HCT116 (cell line): ENCODE data around the gene WDR27. TPM values are rescaled to one million over a fixed set of nuclear protein-coding genes. Genes with fewer than 3 reads are reported as not detected.

Experiments used
- ATAC-seq: fragments of 200-7000 bp; cut with Tn5 transposase; 2 replicates; pipeline ENCODE4 v1.9.1; 2020; ENCODE audit warnings: mild to moderate bottlenecking, moderate library complexity
- BruUV-seq: library from RNA; stranded (reverse); fragments of 400-500 nt; replicated peaks from 2 replicates; lab custom pipeline; 2021; lab: Mats Ljungman, UMichigan
- CTCF ChIA-PET: fragments of 300-600 bp; sonication (Branson Sonifier 250); formaldehyde crosslinking; loops from one replicate; lab custom pipeline; 2021; ENCODE audit warnings: antibody characterized with exemption; lab: Charles Lee
- POLR2A ChIA-PET: fragments of 300-600, 350-600 bp; sonication (Branson Sonifier 250); formaldehyde crosslinking; loops from one replicate; lab custom pipeline; 2021; ENCODE audit warnings: antibody characterized with exemption; lab: Charles Lee
- RAD21 ChIA-PET, 2 experiments: fragments of 300-600 bp; sonication (Branson Sonifier 250); formaldehyde crosslinking; loops; one replicate each; lab custom pipeline; 2023; ENCODE audit warnings: low total read pairs in 2 of 2; ENCODE audit not compliant: uncharacterized antibody in 2 of 2, unreplicated experiment in 2 of 2, low non-redundant PET in 1 of 2; lab: Charles Lee
- DNase-seq: peaks from one replicate; pipeline ENCODE4 v3.0.0-alpha.2; 2010; ENCODE audit warnings: low read depth, low spot score
- H2AFZ ChIP-seq: fragments of 200-600 bp; shearing (Covaris generic), sonication (generic); 2 replicates; pipeline ENCODE4 v1.6.1; 2017; ENCODE audit warnings: low read depth, mixed run types, mixed read lengths, antibody characterized with exemption, low read length; ENCODE audit not compliant: poor library complexity, severe bottlenecking
- H3K27ac ChIP-seq: 2 replicates; pipeline ENCODE4 v1.5.1; 2012; ENCODE audit warnings: low read depth, low read length
- H3K27me3 ChIP-seq: fragments of 200-600 bp; sonication (generic); 2 replicates; pipeline ENCODE4 v1.6.1; 2016; ENCODE audit warnings: mixed run types, low read length, mixed read lengths; ENCODE audit not compliant: insufficient read depth
- H3K36me3 ChIP-seq, 2 experiments: fragments of 200-500 bp in 1 of 2; fragments of 200-600 bp in 1 of 2; sonication (Bioruptor generic) in 1 of 2; sonication (generic) in 1 of 2; 2 replicates each; pipeline versions ENCODE4 v1.5.1 to v1.6.1; 2014 to 2016; ENCODE audit warnings: low read length in 2 of 2, inconsistent platforms in 1 of 2, mixed read lengths in 1 of 2, mixed run types in 1 of 2; ENCODE audit not compliant: insufficient read depth in 2 of 2, control insufficient read depth in 1 of 2
- H3K4me1 ChIP-seq, 2 experiments: fragments of 200-600 bp in 1 of 2; sonication (generic) in 1 of 2; 2 replicates each; pipeline versions ENCODE4 v1.5.1 to v1.6.1; 2012 to 2017; ENCODE audit warnings: low read length in 2 of 2, inconsistent platforms in 1 of 2, mild to moderate bottlenecking in 1 of 2, mixed read lengths in 1 of 2, mixed run types in 1 of 2, moderate library complexity in 1 of 2; ENCODE audit not compliant: insufficient read depth in 2 of 2, control insufficient read depth in 1 of 2
- H3K4me2 ChIP-seq: fragments of 200-600 bp; sonication (generic); 2 replicates; pipeline ENCODE4 v1.6.1; 2017; ENCODE audit warnings: mixed run types, low read length, mixed read lengths
- H3K4me3 ChIP-seq, 2 experiments: fragments of 200-600 bp in 1 of 2; sonication (generic) in 1 of 2; replicated peaks in 1 of 2; 2 replicates each; pipeline ENCODE4 v1.5.1; 2011 to 2016; ENCODE audit warnings: low read length in 2 of 2, control low read depth in 1 of 2, low read depth in 1 of 2, mild to moderate bottlenecking in 1 of 2, mixed read lengths in 1 of 2, mixed run types in 1 of 2
- H3K79me2 ChIP-seq: fragments of 200-600 bp; sonication (generic); 2 replicates; pipeline ENCODE4 v1.6.1; 2017; ENCODE audit warnings: mild to moderate bottlenecking, mixed run types, low read length, moderate library complexity, mixed read lengths; ENCODE audit not compliant: insufficient read depth
- H3K9ac ChIP-seq: fragments of 200-600 bp; sonication (generic); 2 replicates; pipeline ENCODE4 v1.6.1; 2016; ENCODE audit warnings: low read length, mixed read lengths
- H3K9me2 ChIP-seq: fragments of 200-600 bp; sonication (generic), shearing (Covaris generic); 2 replicates; pipeline ENCODE4 v1.6.1; 2017; ENCODE audit warnings: mixed run types, mild to moderate bottlenecking, moderate library complexity; ENCODE audit not compliant: insufficient read depth
- H3K9me3 ChIP-seq, 2 experiments: fragments of 200-500 bp in 1 of 2; fragments of 200-600 bp in 1 of 2; sonication (Bioruptor generic) in 1 of 2; sonication (generic) in 1 of 2; 2 replicates each; pipeline ENCODE4 v1.6.1; 2014 to 2017; ENCODE audit warnings: low read length in 2 of 2, mixed read lengths in 2 of 2, inconsistent platforms in 1 of 2, low read depth in 1 of 2, mild to moderate bottlenecking in 1 of 2, mixed run types in 1 of 2, moderate library complexity in 1 of 2; ENCODE audit not compliant: control insufficient read depth in 1 of 2, insufficient read depth in 1 of 2
- H4K20me1 ChIP-seq: fragments of 200-600 bp; sonication (generic), shearing (Covaris generic); 2 replicates; pipeline ENCODE4 v1.6.1; 2017; ENCODE audit warnings: mixed run types, mild to moderate bottlenecking, moderate library complexity; ENCODE audit not compliant: insufficient read depth
- CTCF ChIP-seq, 3 experiments: fragments of 200-600 bp in 1 of 3; sonication (generic) in 1 of 3; IDR thresholded peaks in 2 of 3; conservative IDR thresholded peaks in 1 of 3; 2 replicates each; pipeline ENCODE4 v1.5.1; 2012 to 2017; ENCODE audit warnings: low read depth in 2 of 3, low read length in 2 of 3, antibody characterized with exemption in 1 of 3, borderline replicate concordance in 1 of 3, control low read depth in 1 of 3, mild to moderate bottlenecking in 1 of 3, mixed read lengths in 1 of 3, mixed run types in 1 of 3, moderate library complexity in 1 of 3; ENCODE audit not compliant: insufficient read depth in 1 of 3
- FOSL1 ChIP-seq: IDR thresholded peaks from 2 replicates; pipeline ENCODE4 v1.6.1; 2012; ENCODE audit warnings: low read depth
- REST ChIP-seq: IDR thresholded peaks from 2 replicates; pipeline ENCODE4 v1.6.1; 2012; ENCODE audit warnings: low read depth
- YY1 ChIP-seq: IDR thresholded peaks from 2 replicates; pipeline ENCODE4 v1.6.1; 2011; ENCODE audit warnings: low read length, low read depth, moderate library complexity, mild to moderate bottlenecking; ENCODE audit not compliant: insufficient replicate concordance; ENCODE audit errors: extremely low read depth
- ZNF274 ChIP-seq: fragments of 200-500 bp; sonication (Bioruptor generic); IDR thresholded peaks from 2 replicates; pipeline ENCODE4 v1.6.1; 2014; ENCODE audit warnings: mild to moderate bottlenecking, low read depth, low read length, inconsistent platforms
- intact Hi-C: fragments of 100-400 bp; cut with micrococcal nuclease; formaldehyde crosslinking; loops from 2 replicates; pipeline ENCODE4 v1.10.0; 2022
- total RNA-seq: library from RNA; stranded (reverse); gene quantifications from one replicate; pipeline ENCODE4 v1.2.1, GENCODE V29; 2021; ENCODE audit not compliant: unreplicated experiment

WDR27 gene
- total RNA-seq, 1 experiment from 2014 or later, result 60.6 TPM

- no peak overlapping the region for H3K9ac ChIP-seq
- H2AFZ ChIP-seq, result no peak overlapping the region
- no peaks in the 10 kb centered on the region for H3K9me3 ChIP-seq
- no peak overlapping the region for H3K27ac ChIP-seq
- H3K4me2 ChIP-seq, result no peak overlapping the region
- peaks cover 0 to 9% of the 10 kb centered on the region in 2 experiments; a peak in 1 of 4 replicates for H3K4me1 ChIP-seq
- H3K27me3 ChIP-seq, result no peaks in the 10 kb centered on the region
- no peak overlapping the region for H3K4me3 ChIP-seq
- POLR2A ChIA-PET, result no interaction called here
- DNase-seq, result no peak
- intact Hi-C loops, result no loop called here
- no peaks in the 10 kb centered on the region for H3K79me2 ChIP-seq
- no peaks in the 10 kb centered on the region for H3K9me2 ChIP-seq
- ATAC-seq, result no peak
- RAD21 ChIA-PET, result no interaction called here
- TF ChIP-seq CTCF (IDR thresholded peaks at IDR 0.05 in 2 of 3, conservative IDR thresholded peaks at IDR 0.05 in 1 of 3; ENCODE audit: borderline replicate concordance in 1 of 3, insufficient read depth in 1 of 3, low read depth in 2 of 3, low read length in 2 of 3) (no peak), ZNF274 (no peak), YY1 (no peak)
- no TSS peak for BruUV-seq
- no peaks in the 10 kb centered on the region for H4K20me1 ChIP-seq
- no peaks in the 10 kb centered on the region for H3K36me3 ChIP-seq
- CTCF ChIA-PET, result no interaction called here
Measured at GRCh38 chr6:169573883-169574282, 127.9 kb downstream of the WDR27 start.

- no TSS peak for BruUV-seq
- ChIA-PET RAD21 (no interaction called here), CTCF (no interaction called here), POLR2A (no interaction called here)
- H3K9me3 ChIP-seq, result no peaks in the 10 kb centered on the region
- no peaks in the 10 kb centered on the region for H3K36me3 ChIP-seq
- peaks cover 0 to 9% of the 10 kb centered on the region in 2 experiments; a peak in 1 of 4 replicates for H3K4me1 ChIP-seq
- intact Hi-C loops, result no loop called here
- DNase-seq, result no peak
- H3K9me2 ChIP-seq, result no peaks in the 10 kb centered on the region
- no peak overlapping the region for H3K4me3 ChIP-seq
- no peak overlapping the region for H3K9ac ChIP-seq
- 0 out of 2 replicates have a peak overlapping the region, but pooled peaks have one; percentile 16 for H3K27ac ChIP-seq
- no peak overlapping the region for H2AFZ ChIP-seq
- H3K27me3 ChIP-seq, result no peaks in the 10 kb centered on the region
- no peak overlapping the region for H3K4me2 ChIP-seq
- H4K20me1 ChIP-seq, result no peaks in the 10 kb centered on the region
- H3K79me2 ChIP-seq, result no peaks in the 10 kb centered on the region
- TF ChIP-seq REST (no peak), FOSL1 (0 out of 2 replicates have a peak, but pooled peaks have one; percentile 8)
- TF ChIP-seq, all 23 proteins: peak for 1
- ATAC-seq, result no peak
Measured at GRCh38 chr6:169571123-169571962, 130.5 kb downstream of the WDR27 start.
